CD4-positive, alpha-beta T cell (primary cell): ENCODE data around the gene EEFSEC. TPM values are rescaled to one million over a fixed set of nuclear protein-coding genes. Genes with fewer than 3 reads are reported as not detected.

Source experiments
- ATAC-seq: fragments of 200-7000 bp; cut with Tn5 transposase; one replicate; pipeline ENCODE4 v1.10.0; 2022; ENCODE audit warnings: mild to moderate bottlenecking; ENCODE audit not compliant: poor library complexity
- CTCF ChIA-PET: fragments of 350-600 bp; sonication (Branson Sonifier 250); formaldehyde crosslinking; loops from one replicate; lab custom pipeline; 2021; ENCODE audit warnings: antibody characterized with exemption, inconsistent platforms; lab: Charles Lee
- POLR2A ChIA-PET: fragments of 350-600 bp; sonication (Branson Sonifier 250); formaldehyde crosslinking; loops from one replicate; lab custom pipeline; 2021; ENCODE audit warnings: antibody characterized with exemption, inconsistent platforms; lab: Charles Lee
- DNase-seq, 14 experiments: peaks; one replicate each; pipeline ENCODE4 v3.0.0-alpha.2; 2013 to 2020; ENCODE audit warnings: mixed read lengths in 2 of 14
- H3K27ac ChIP-seq, 2 donors: one replicate each; pipeline versions ENCODE4 v1.5.1 to v1.7.0; 2013; ENCODE audit warnings: low read length in 2 of 2, low read depth in 1 of 2, mild to moderate bottlenecking in 1 of 2
- H3K27me3 ChIP-seq, 2 experiments: 1 replicate in 1 of 2; 2 replicates in 1 of 2; pipeline versions ENCODE4 v1.6.1 to v1.7.0; 2013; ENCODE audit warnings: low read length in 2 of 2, control low read depth in 1 of 2, mild to moderate bottlenecking in 1 of 2, moderate library complexity in 1 of 2; ENCODE audit not compliant: insufficient read depth in 2 of 2, control insufficient read depth in 1 of 2
- H3K36me3 ChIP-seq: one replicate; pipeline ENCODE4 v1.6.1; 2013; ENCODE audit warnings: low read length, control low read depth; ENCODE audit not compliant: insufficient read depth
- H3K4me1 ChIP-seq: one replicate; pipeline ENCODE4 v1.6.1; 2013; ENCODE audit warnings: low read length, control low read depth; ENCODE audit not compliant: insufficient read depth
- H3K4me3 ChIP-seq: one replicate; pipeline ENCODE4 v1.5.1; 2013; ENCODE audit warnings: mild to moderate bottlenecking, low read length, moderate library complexity
- H3K9me3 ChIP-seq, 2 experiments: 1 replicate in 1 of 2; 2 replicates in 1 of 2; pipeline versions ENCODE4 v1.6.1 to v1.7.0; 2013; ENCODE audit warnings: low read length in 2 of 2, mild to moderate bottlenecking in 2 of 2, control low read depth in 1 of 2, moderate library complexity in 1 of 2; ENCODE audit not compliant: control insufficient read depth in 1 of 2, insufficient read depth in 1 of 2
- H3K27ac Mint-ChIP-seq: one replicate; pipeline ENCODE4 v1.8.0; 2020; ENCODE audit warnings: mixed read lengths
- H3K27me3 Mint-ChIP-seq: one replicate; pipeline ENCODE4 v1.8.0; 2021; ENCODE audit warnings: mixed read lengths
- H3K36me3 Mint-ChIP-seq: one replicate; pipeline ENCODE4 v1.8.0; 2021; ENCODE audit warnings: low read depth, mixed read lengths
- H3K4me1 Mint-ChIP-seq: one replicate; pipeline ENCODE4 v1.8.0; 2021; ENCODE audit warnings: low read depth, mixed read lengths
- H3K4me3 Mint-ChIP-seq: one replicate; pipeline ENCODE4 v1.8.0; 2020; ENCODE audit warnings: mild to moderate bottlenecking, mixed read lengths
- H3K9me3 Mint-ChIP-seq: one replicate; pipeline ENCODE4 v1.8.0; 2020; ENCODE audit warnings: mixed read lengths
- CTCF ChIP-seq: fragments of 200-600 bp; IDR thresholded peaks from one replicate; pipeline ENCODE4 v1.8.0; 2022; ENCODE audit warnings: antibody characterized with exemption, mild to moderate bottlenecking
- intact Hi-C, 2 experiments: fragments of 100-400 bp; cut with DNase I in 1 of 2; cut with micrococcal nuclease in 1 of 2; formaldehyde crosslinking; loops; one replicate each; pipeline versions ENCODE4 v1.15.1 to v1.9.0; 2023 to 2025; cut with DNase I, micrococcal nuclease
- total RNA-seq, 174 experiments: library from RNA in 2 of 174; stranded (reverse) in 2 of 174; gene quantifications; one replicate each; pipeline ENCODE4 v1.2.3 and lab custom pipeline; 2021 to 2026

EEFSEC gene
- total RNA-seq, 2 experiments from 2014 or later = 13.1 to 13.9 TPM

GRCh38 chr3:128431803-128432300 lies 278.6 kb downstream of the EEFSEC start:
- Mint-ChIP-seq H3K9me3 (no peaks in the 10 kb centered on the region), H3K36me3 (no peaks in the 10 kb centered on the region), H3K4me3 (peak overlapping the region; percentile 63), H3K27me3 (peaks cover 71% of the 10 kb centered on the region), H3K27ac (no peak overlapping the region), H3K4me1 (peaks cover 7% of the 10 kb centered on the region)
- Histone ChIP-seq H3K4me3 (no peak overlapping the region), H3K27me3 (peaks cover 34 to 53% of the 10 kb centered on the region in 2 experiments), H3K9me3 (peaks cover 0 to 9% of the 10 kb centered on the region in 2 experiments), H3K4me1 (peaks cover 8% of the 10 kb centered on the region), H3K27ac (no peak overlapping the region), H3K36me3 (no peaks in the 10 kb centered on the region)
- no peak for DNase-seq
- ChIA-PET POLR2A (no interaction called here), CTCF (no interaction called here)
- intact Hi-C loops = no loop called here
- no peak for ATAC-seq
- TF ChIP-seq CTCF = no peak

GRCh38 chr3:128432301-128432970 lies 279.2 kb downstream of the EEFSEC start:
- H3K9me3 Mint-ChIP-seq = no peaks in the 10 kb centered on the region
- peak overlapping the region; percentile 63 for H3K4me3 Mint-ChIP-seq
- DNase-seq (no peak), ATAC-seq (no peak)
- peaks cover 70% of the 10 kb centered on the region for H3K27me3 Mint-ChIP-seq
- Histone ChIP-seq H3K27me3 (peaks cover 31 to 48% of the 10 kb centered on the region in 2 experiments), H3K9me3 (peaks cover 0 to 9% of the 10 kb centered on the region in 2 experiments), H3K36me3 (no peaks in the 10 kb centered on the region), H3K27ac (no peak overlapping the region), H3K4me1 (peaks cover 8% of the 10 kb centered on the region), H3K4me3 (no peak overlapping the region)
- no peak for TF ChIP-seq CTCF
- H3K4me1 Mint-ChIP-seq = peaks cover 7% of the 10 kb centered on the region
- no peaks in the 10 kb centered on the region for H3K36me3 Mint-ChIP-seq
- CTCF ChIA-PET = no interaction called here
- POLR2A ChIA-PET = no interaction called here
- intact Hi-C loops = no loop called here
- H3K27ac Mint-ChIP-seq = no peak overlapping the region

GRCh38 chr3:128432971-128433836 lies 279.9 kb downstream of the EEFSEC start:
- DNase-seq = no peak
- ChIA-PET POLR2A (no interaction called here), CTCF (no interaction called here)
- ATAC-seq = no peak
- Mint-ChIP-seq H3K9me3 (no peaks in the 10 kb centered on the region), H3K4me3 (no peak overlapping the region), H3K27me3 (peaks cover 71% of the 10 kb centered on the region), H3K4me1 (peaks cover 7% of the 10 kb centered on the region), H3K27ac (no peak overlapping the region), H3K36me3 (no peaks in the 10 kb centered on the region)
- intact Hi-C loops = no loop called here
- no peak for TF ChIP-seq CTCF
- H3K4me1 ChIP-seq = peaks cover 8% of the 10 kb centered on the region
- peaks cover 0 to 12% of the 10 kb centered on the region in 2 experiments for H3K9me3 ChIP-seq
- H3K4me3 ChIP-seq = no peak overlapping the region
- peaks cover 31 to 48% of the 10 kb centered on the region in 2 experiments for H3K27me3 ChIP-seq
- H3K27ac ChIP-seq = no peak overlapping the region
- H3K36me3 ChIP-seq = no peaks in the 10 kb centered on the region
